Spleen (tissue), 7 donors: ENCODE results near the gene SLC13A5.

Source experiments
- CTCF ChIP-seq, 11 experiments: fragments of 200-600 bp in 7 of 11; fragments of 450-650 bp in 4 of 11; sonication (generic) in 4 of 11; IDR thresholded peaks in 8 of 11; conservative IDR thresholded peaks in 3 of 11; 1 replicate in 7 of 11; 2 replicates in 4 of 11; pipeline versions ENCODE4 v1.4.0 to v1.8.0; 2016 to 2021; ENCODE audit warnings: antibody characterized with exemption in 11 of 11, inconsistent platforms in 4 of 11, mild to moderate bottlenecking in 1 of 11
- POLR2AphosphoS5 ChIP-seq, 3 donors: sonication (generic); formaldehyde crosslinking; IDR thresholded peaks; one replicate each; pipeline ENCODE4 v1.5.1; 2017; ENCODE audit warnings: antibody characterized with exemption in 3 of 3
- donor health status: DM: no; HTN: no; CAD: no; lungs with moderate emphysema.
- donor health status: DM: no; HTN: no; CAD: no.
- donor health status: DM: no; HTN: no; CAD: no.

- TF ChIP-seq POLR2AphosphoS5 (IDR thresholded peaks at IDR 0.05) (no peak), CTCF (IDR thresholded peaks at IDR 0.05 in 8 of 11, conservative IDR thresholded peaks at IDR 0.05 in 3 of 11) (no peak)
Observed at GRCh38 chr17:6704470-6705052, 8.6 kb downstream of the SLC13A5 start.
